Suppressor macrophage treated with lipopolysaccharide for 4 hours (primary cell): ENCODE measurements around the gene PCSK6.
"Not testable (repeated sequence)": the region's sequence is repeated elsewhere in the genome, so short reads cannot be mapped to it uniquely, and the experiment has no call there.

Experiments
- DNase-seq: peaks from one replicate; pipeline ENCODE4 v3.0.0-alpha.2; 2020

Gene PCSK6

GRCh38 chr15:101372960-101373525 lies 116.5 kb downstream of the PCSK6 start:
- no peak for DNase-seq

- no peak for DNase-seq
These were observed 117.3 kb downstream of the PCSK6 start for GRCh38 chr15:101372149-101372577.

GRCh38 chr15:101371519-101371918 lies 118.0 kb downstream of the PCSK6 start:
- no peak for DNase-seq

- no peak for DNase-seq
These were observed 118.4 kb downstream of the PCSK6 start for GRCh38 chr15:101371081-101371480.

- no peak for DNase-seq
These were observed 119.0 kb downstream of the PCSK6 start for GRCh38 chr15:101370330-101371024.

- DNase-seq: no peak
These were observed 119.8 kb downstream of the PCSK6 start for GRCh38 chr15:101369676-101370075.

GRCh38 chr15:101368861-101369642 lies 120.5 kb downstream of the PCSK6 start:
- DNase-seq: no peak

- no peak for DNase-seq
These were observed 121.3 kb downstream of the PCSK6 start for GRCh38 chr15:101368086-101368780.

GRCh38 chr15:101366853-101367252 lies 122.7 kb downstream of the PCSK6 start:
- no peak for DNase-seq

GRCh38 chr15:101362986-101363566 lies 126.4 kb downstream of the PCSK6 start:
- DNase-seq: no peak

- no peak for DNase-seq
These were observed 127.1 kb downstream of the PCSK6 start for GRCh38 chr15:101362359-101362758.

GRCh38 chr15:101361418-101361817 lies 128.1 kb downstream of the PCSK6 start:
- no peak for DNase-seq

- DNase-seq: no peak
These were observed 130.1 kb downstream of the PCSK6 start for GRCh38 chr15:101359365-101359947.

GRCh38 chr15:101358895-101359294 lies 130.6 kb downstream of the PCSK6 start:
- no peak for DNase-seq

GRCh38 chr15:101357885-101358284 lies 131.6 kb downstream of the PCSK6 start:
- no peak for DNase-seq

GRCh38 chr15:101357333-101357732 lies 132.2 kb downstream of the PCSK6 start:
- DNase-seq: no peak

GRCh38 chr15:101356512-101357172 lies 132.9 kb downstream of the PCSK6 start:
- not testable (repeated sequence) for DNase-seq

GRCh38 chr15:101355678-101356464 lies 133.6 kb downstream of the PCSK6 start:
- no peak for DNase-seq

GRCh38 chr15:101354891-101355623 lies 134.4 kb downstream of the PCSK6 start:
- no peak for DNase-seq

- DNase-seq: no peak
These were observed 136.3 kb downstream of the PCSK6 start for GRCh38 chr15:101353240-101353639.
